SK-N-SH treated with all-trans-retinoic acid at 6 μM for 48 hours (cell line): Measurements from ENCODE around the gene NNMT.

Experiments used
- ATAC-seq: fragments of 200-7000 bp; cut with Tn5 transposase; 3 replicates; pipeline ENCODE4 v1.9.1; 2020; ENCODE audit warnings: mild to moderate bottlenecking, moderate library complexity
- ARNTL ChIP-seq: fragments of 450-650 bp; formaldehyde crosslinking; IDR thresholded peaks from 2 replicates; pipeline ENCODE4 v1.5.0; 2020; ENCODE audit warnings: low read depth, mild to moderate bottlenecking, moderate library complexity, borderline replicate concordance
- BACH2 ChIP-seq: fragments of 250-450 bp; sonication (Bioruptor Pico); IDR thresholded peaks from 2 replicates; pipeline ENCODE4 v1.9.0; 2021; ENCODE audit warnings: mild to moderate bottlenecking, borderline replicate concordance
- CREB5 ChIP-seq: fragments of 250-450 bp; sonication (Bioruptor Pico); IDR thresholded peaks from 2 replicates; pipeline ENCODE4 v1.5.1; 2020; ENCODE audit warnings: low read depth, mild to moderate bottlenecking, moderate library complexity
- CSDC2 ChIP-seq: fragments of 250-450 bp; sonication (Bioruptor Pico); IDR thresholded peaks from 2 replicates; pipeline ENCODE4 v1.5.0; 2020; ENCODE audit warnings: mild to moderate bottlenecking, moderate library complexity
- CSRNP3 ChIP-seq: fragments of 250-450 bp; sonication (Bioruptor Pico); IDR thresholded peaks from 2 replicates; pipeline ENCODE4 v1.5.1; 2021; ENCODE audit warnings: mild to moderate bottlenecking, moderate library complexity
- ESRRG ChIP-seq: fragments of 250-450 bp; sonication (Bioruptor Pico); IDR thresholded peaks from 2 replicates; pipeline ENCODE4 v1.6.1; 2021; ENCODE audit warnings: mild to moderate bottlenecking
- GLIS3 ChIP-seq: fragments of 250-450 bp; sonication (Bioruptor Pico); IDR thresholded peaks from 2 replicates; pipeline ENCODE4 v1.5.0; 2020; ENCODE audit warnings: mild to moderate bottlenecking, moderate library complexity
- ISL1 ChIP-seq: fragments of 250-450 bp; sonication (Bioruptor Pico); IDR thresholded peaks from 2 replicates; pipeline ENCODE4 v2.1.2; 2022; ENCODE audit warnings: mild to moderate bottlenecking, moderate library complexity
- OSR1 ChIP-seq: fragments of 250-450 bp; sonication (Bioruptor Pico); IDR thresholded peaks from 2 replicates; pipeline ENCODE4 v1.8.0; 2022; ENCODE audit warnings: moderate library complexity, mild to moderate bottlenecking, inconsistent platforms
- PATZ1 ChIP-seq: fragments of 250-450 bp; sonication (Bioruptor Pico); IDR thresholded peaks from 2 replicates; pipeline ENCODE4 v1.8.0; 2020; ENCODE audit warnings: mild to moderate bottlenecking, moderate library complexity, borderline replicate concordance
- POU6F1 ChIP-seq: fragments of 250-450 bp; sonication (Bioruptor Pico); IDR thresholded peaks from 2 replicates; pipeline ENCODE4 v1.8.0; 2021; ENCODE audit warnings: low read depth, mild to moderate bottlenecking, moderate library complexity, borderline replicate concordance
- PPARA ChIP-seq: fragments of 250-450 bp; sonication (Bioruptor Pico); IDR thresholded peaks from 2 replicates; pipeline ENCODE4 v1.5.0; 2020; ENCODE audit warnings: mild to moderate bottlenecking, borderline replicate concordance
- RARB ChIP-seq: fragments of 250-450 bp; sonication (Bioruptor Pico); IDR thresholded peaks from 2 replicates; pipeline ENCODE4 v1.8.0; 2021; ENCODE audit warnings: mild to moderate bottlenecking, moderate library complexity
- TCF4 ChIP-seq: fragments of 250-450 bp; sonication (Bioruptor Pico); IDR thresholded peaks from 2 replicates; pipeline ENCODE4 v1.8.0; 2021; ENCODE audit warnings: mild to moderate bottlenecking, moderate library complexity, borderline replicate concordance
- TOX ChIP-seq: fragments of 250-450 bp; sonication (Bioruptor Pico); IDR thresholded peaks from 2 replicates; pipeline ENCODE4 v1.8.0; 2021; ENCODE audit warnings: mild to moderate bottlenecking, moderate library complexity, borderline replicate concordance
- TSHZ2 ChIP-seq: fragments of 250-450 bp; sonication (Bioruptor Pico); IDR thresholded peaks from 2 replicates; pipeline ENCODE4 v1.5.0; 2020; ENCODE audit warnings: mild to moderate bottlenecking, moderate library complexity
- ZC3H10 ChIP-seq: fragments of 250-450 bp; sonication (Bioruptor Pico); IDR thresholded peaks from 2 replicates; pipeline ENCODE4 v1.5.1; 2021; ENCODE audit warnings: mild to moderate bottlenecking, moderate library complexity
- ZFP3 ChIP-seq: fragments of 250-450 bp; sonication (Bioruptor Pico); IDR thresholded peaks from 2 replicates; pipeline ENCODE4 v1.5.0; 2020; ENCODE audit warnings: mild to moderate bottlenecking, moderate library complexity
- ZFP30 ChIP-seq: fragments of 450-650 bp; formaldehyde crosslinking; IDR thresholded peaks from 2 replicates; pipeline ENCODE4 v1.5.0; 2022; ENCODE audit warnings: mild to moderate bottlenecking, moderate library complexity
- ZNF565 ChIP-seq: fragments of 450-650 bp; formaldehyde crosslinking; conservative IDR thresholded peaks from 2 replicates; pipeline ENCODE4 v1.5.0; 2020; ENCODE audit warnings: low read depth, mild to moderate bottlenecking, moderate library complexity
- ZNF70 ChIP-seq: fragments of 450-650 bp; formaldehyde crosslinking; IDR thresholded peaks from 2 replicates; pipeline ENCODE4 v1.5.0; 2020; ENCODE audit warnings: mild to moderate bottlenecking, moderate library complexity
- ZNF8 ChIP-seq: fragments of 450-650 bp; formaldehyde crosslinking; IDR thresholded peaks from 2 replicates; pipeline ENCODE4 v1.5.0; 2020; ENCODE audit warnings: mild to moderate bottlenecking, moderate library complexity

NNMT gene

GRCh38 chr11:114264381-114264780 lies 31.8 kb upstream of the NNMT start:
- no peak for TF ChIP-seq ZC3H10 (CRISPR knock-in tag)
- TF ChIP-seq TCF4 (CRISPR knock-in tag) = no peak
- no peak for TF ChIP-seq PPARA (CRISPR knock-in tag)
- TF ChIP-seq ZNF8 = no peak
- no peak for TF ChIP-seq ZFP30 (CRISPR knock-in tag)
- TF ChIP-seq CREB5 = no peak
- no peak for TF ChIP-seq RARB
- TF ChIP-seq PATZ1 = no peak
- TF ChIP-seq ZFP3 (CRISPR knock-in tag) = no peak
- no peak for TF ChIP-seq CSRNP3 (CRISPR knock-in tag)
- no peak for ATAC-seq

- no peak for ATAC-seq
- no peak for TF ChIP-seq OSR1 (CRISPR knock-in tag)
- TF ChIP-seq ZNF565 (CRISPR knock-in tag) = no peak
- no peak for TF ChIP-seq TSHZ2 (CRISPR knock-in tag)
- TF ChIP-seq CSRNP3 (CRISPR knock-in tag) = no peak
- TF ChIP-seq ZFP3 (CRISPR knock-in tag) = no peak
- TF ChIP-seq ESRRG (CRISPR knock-in tag) = no peak
- TF ChIP-seq POU6F1 (CRISPR knock-in tag) = no peak
- no peak for TF ChIP-seq CREB5
- TF ChIP-seq RARB = no peak
- TF ChIP-seq TOX (CRISPR knock-in tag) = no peak
- no peak for TF ChIP-seq BACH2 (CRISPR knock-in tag)
- no peak for TF ChIP-seq TCF4 (CRISPR knock-in tag)
- TF ChIP-seq GLIS3 (CRISPR knock-in tag) = no peak
- TF ChIP-seq PPARA (CRISPR knock-in tag) = no peak
- no peak for TF ChIP-seq ARNTL
- TF ChIP-seq ZNF70 (CRISPR knock-in tag) = no peak
- TF ChIP-seq PATZ1 = no peak
- TF ChIP-seq CSDC2 = no peak
- no peak for TF ChIP-seq ISL1
- TF ChIP-seq, all 23 proteins: peak for 0
Observed at GRCh38 chr11:114265122-114265878, 30.9 kb upstream of the NNMT start.
